H1 (cell line): ENCODE measurements around the gene JPT1.

Experiments
- BCL11A ChIP-seq, 2 experiments: IDR thresholded peaks; one replicate each; pipeline ENCODE4 v1.6.1; 2011; ENCODE audit warnings: low read depth in 2 of 2, low read length in 2 of 2, mild to moderate bottlenecking in 2 of 2
- CEBPB ChIP-seq: IDR thresholded peaks from 2 replicates; pipeline ENCODE4 v1.6.1; 2012; ENCODE audit warnings: low read depth, low read length
- CREB1 ChIP-seq: IDR thresholded peaks from 2 replicates; pipeline ENCODE4 v1.6.1; 2012; ENCODE audit warnings: inconsistent platforms
- CTCF ChIP-seq, 3 experiments: IDR thresholded peaks; 1 replicate in 2 of 3; 2 replicates in 1 of 3; pipeline versions ENCODE4 v1.5.1 to v1.6.1; 2011; ENCODE audit warnings: low read length in 3 of 3, mild to moderate bottlenecking in 3 of 3, inconsistent platforms in 2 of 3, low read depth in 1 of 3, moderate library complexity in 1 of 3; ENCODE audit not compliant: insufficient read depth in 1 of 3; ENCODE audit errors: control extremely low read depth in 1 of 3
- EP300 ChIP-seq, 2 experiments: IDR thresholded peaks; 1 replicate in 1 of 2; 2 replicates in 1 of 2; pipeline ENCODE4 v1.6.1; 2011 to 2012; ENCODE audit warnings: low read depth in 2 of 2, low read length in 2 of 2, mild to moderate bottlenecking in 2 of 2, borderline replicate concordance in 1 of 2, inconsistent platforms in 1 of 2, moderate library complexity in 1 of 2
- EZH2 ChIP-seq: fragments of 200-600 bp; sonication (generic); IDR thresholded peaks from 2 replicates; pipeline ENCODE4 v1.7.1; 2012; ENCODE audit warnings: low read depth, mild to moderate bottlenecking, moderate library complexity, low read length, inconsistent platforms; ENCODE audit not compliant: severe bottlenecking
- FOSL1 ChIP-seq: IDR thresholded peaks from 2 replicates; pipeline ENCODE4 v1.6.1; 2011; ENCODE audit warnings: mild to moderate bottlenecking, low read depth, low read length, moderate library complexity; ENCODE audit not compliant: insufficient read depth
- KDM5A ChIP-seq: fragments of 200-600 bp; IDR thresholded peaks from 2 replicates; pipeline ENCODE4 v1.7.1; 2012; ENCODE audit warnings: mild to moderate bottlenecking, low read length, inconsistent platforms, mixed read lengths
- POLR2A ChIP-seq, 2 experiments: IDR thresholded peaks; 1 replicate in 1 of 2; 2 replicates in 1 of 2; pipeline ENCODE4 v1.6.1; 2011; ENCODE audit warnings: low read depth in 2 of 2, low read length in 2 of 2, mild to moderate bottlenecking in 2 of 2; ENCODE audit errors: control extremely low read depth in 1 of 2
- POLR2AphosphoS5 ChIP-seq: IDR thresholded peaks from 2 replicates; pipeline ENCODE4 v1.6.1; 2011; ENCODE audit warnings: low read depth, low read length
- SIN3A ChIP-seq, 2 experiments: IDR thresholded peaks in 1 of 2; conservative IDR thresholded peaks in 1 of 2; 2 replicates each; pipeline ENCODE4 v1.6.1; 2011 to 2012; ENCODE audit warnings: low read length in 2 of 2, improper control_type of control experiment in 1 of 2, low read depth in 1 of 2, mild to moderate bottlenecking in 1 of 2

- TF ChIP-seq POLR2AphosphoS5 (peak; percentile 55; the same call in 1 of the 2 replicates), CTCF (IDR thresholded peaks at IDR 0.05; ENCODE audit: control extremely low read depth in 1 of 3, insufficient read depth in 1 of 3, low read depth in 1 of 3, low read length in 3 of 3) (no peak), KDM5A (no peak), CEBPB (no peak), SIN3A (conservative IDR thresholded peaks at IDR 0.05 in 1 of 2, IDR thresholded peaks at IDR 0.05 in 1 of 2; ENCODE audit: low read depth in 1 of 2, low read length in 2 of 2) (no peak), BCL11A (IDR thresholded peaks at IDR 0.05; ENCODE audit: low read depth in 2 of 2, low read length in 2 of 2) (no peak), POLR2A (IDR thresholded peaks at IDR 0.05; ENCODE audit: control extremely low read depth in 1 of 2, low read depth in 2 of 2, low read length in 2 of 2) (0 out of 3 replicates have a peak, but pooled peaks of 1 of the 2 experiments have one; percentile 23), EZH2 (no peak), FOSL1 (no peak), CREB1 (no peak), EP300 (IDR thresholded peaks at IDR 0.05; ENCODE audit: borderline replicate concordance in 1 of 2, low read depth in 2 of 2, low read length in 2 of 2) (no peak)
Observed at GRCh38 chr17:75178453-75178852, 24.1 kb upstream of the JPT1 start.
